ENCODE measurements around the gene GNE. TPM values are rescaled to one million over a fixed set of nuclear protein-coding genes. Genes with fewer than 3 reads are reported as not detected.

GNE gene
- total RNA-seq, 1 donor, result 32.4 TPM

DNA sequence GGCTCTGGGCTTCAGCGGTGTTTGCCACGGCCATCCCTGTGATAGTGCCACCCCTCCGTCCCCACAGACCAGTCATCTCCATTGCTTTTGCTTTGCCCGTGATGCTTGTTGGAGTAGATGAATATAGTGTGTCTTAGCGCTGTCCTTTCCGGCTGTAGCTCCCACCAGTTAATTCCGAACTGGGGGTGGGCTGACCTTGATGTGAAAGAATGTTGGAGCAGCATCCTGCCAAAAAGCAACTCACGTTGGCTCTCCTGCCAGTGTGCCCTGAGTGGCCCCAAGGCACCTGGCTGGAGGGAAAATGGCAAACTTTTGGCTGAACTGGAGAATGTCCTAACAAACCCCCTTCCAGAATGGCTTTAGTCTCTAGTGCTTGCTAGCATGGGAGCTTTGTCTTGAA, 47.5 kb downstream of the GNE start:
- DNase-seq (ENCODE audit: low read depth), result no peak
- no peak overlapping the region for H3K4me3 ChIP-seq (ENCODE audit: low read depth, low read length)
- TF ChIP-seq, protein P1, sequence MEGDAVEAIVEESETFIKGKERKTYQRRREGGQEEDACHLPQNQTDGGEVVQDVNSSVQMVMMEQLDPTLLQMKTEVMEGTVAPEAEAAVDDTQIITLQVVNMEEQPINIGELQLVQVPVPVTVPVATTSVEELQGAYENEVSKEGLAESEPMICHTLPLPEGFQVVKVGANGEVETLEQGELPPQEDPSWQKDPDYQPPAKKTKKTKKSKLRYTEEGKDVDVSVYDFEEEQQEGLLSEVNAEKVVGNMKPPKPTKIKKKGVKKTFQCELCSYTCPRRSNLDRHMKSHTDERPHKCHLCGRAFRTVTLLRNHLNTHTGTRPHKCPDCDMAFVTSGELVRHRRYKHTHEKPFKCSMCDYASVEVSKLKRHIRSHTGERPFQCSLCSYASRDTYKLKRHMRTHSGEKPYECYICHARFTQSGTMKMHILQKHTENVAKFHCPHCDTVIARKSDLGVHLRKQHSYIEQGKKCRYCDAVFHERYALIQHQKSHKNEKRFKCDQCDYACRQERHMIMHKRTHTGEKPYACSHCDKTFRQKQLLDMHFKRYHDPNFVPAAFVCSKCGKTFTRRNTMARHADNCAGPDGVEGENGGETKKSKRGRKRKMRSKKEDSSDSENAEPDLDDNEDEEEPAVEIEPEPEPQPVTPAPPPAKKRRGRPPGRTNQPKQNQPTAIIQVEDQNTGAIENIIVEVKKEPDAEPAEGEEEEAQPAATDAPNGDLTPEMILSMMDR (IDR thresholded peaks at IDR 0.05; ENCODE audit: insufficient read depth, low read depth, low read length), result no peak

DNA sequence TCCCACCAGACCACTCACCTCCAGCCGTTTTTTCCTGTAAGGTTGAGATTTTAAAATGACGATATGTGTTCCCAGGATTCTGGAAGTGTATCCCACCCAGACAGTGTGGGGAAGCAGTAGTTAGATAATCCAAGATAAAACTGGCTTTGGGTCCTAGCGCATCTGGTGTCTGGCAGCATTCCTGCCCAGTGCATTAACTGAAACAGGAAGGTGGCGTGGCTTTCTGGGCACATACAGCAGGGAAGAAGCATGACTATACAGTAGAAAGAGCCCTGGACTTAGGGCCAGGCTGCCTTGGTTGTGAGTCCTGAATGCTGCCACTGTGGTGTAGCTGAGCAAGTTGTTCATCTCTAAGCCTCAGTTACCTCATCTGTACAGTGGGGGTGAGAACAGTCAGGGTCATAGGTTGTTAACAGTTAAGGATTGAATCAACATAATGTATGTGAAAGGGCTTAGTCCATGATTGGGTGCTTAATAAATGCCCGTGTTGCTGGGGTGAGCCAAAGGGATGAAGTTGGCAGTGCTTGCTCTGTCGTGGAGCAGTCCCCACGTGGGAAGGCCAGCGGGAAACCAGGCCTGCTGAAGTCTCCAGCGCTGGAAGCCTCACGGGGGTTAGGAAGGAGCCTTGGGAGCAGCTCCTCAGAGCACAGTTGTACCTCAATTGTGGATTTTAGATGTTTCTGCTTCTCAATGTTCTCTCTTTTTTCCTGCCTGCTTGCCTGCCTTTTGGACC, 49.6 kb downstream of the GNE start:
- TF ChIP-seq, protein P1 (IDR thresholded peaks at IDR 0.05; ENCODE audit: insufficient read depth, low read depth, low read length), result no peak
- no peak for DNase-seq (ENCODE audit: low read depth)
- H3K4me3 ChIP-seq (ENCODE audit: low read depth, low read length), result no peak overlapping the region

DNA sequence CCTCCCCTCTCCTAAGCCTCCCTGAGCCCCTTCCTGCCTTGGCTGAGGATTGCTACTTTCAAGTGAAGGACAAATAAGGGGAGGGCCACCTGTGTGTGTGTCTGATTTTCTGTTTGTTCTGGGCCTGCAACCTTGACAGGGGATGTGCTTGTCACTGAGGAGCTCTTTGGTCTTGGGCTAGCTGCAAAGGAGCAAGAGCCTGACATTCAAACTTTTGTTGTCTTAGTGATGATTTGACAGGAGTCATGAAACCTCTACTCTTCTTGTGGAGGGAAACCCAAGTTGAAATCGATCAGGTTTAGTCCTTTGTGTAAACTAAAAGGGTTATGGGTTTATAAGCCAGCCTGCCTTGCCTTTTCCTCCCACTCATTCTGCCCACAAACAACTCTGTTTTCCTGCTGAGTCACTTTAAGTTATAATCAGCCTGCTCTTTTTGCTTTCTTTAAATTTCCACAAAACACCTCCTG, 50.7 kb downstream of the GNE start:
- TF ChIP-seq, protein P1 (IDR thresholded peaks at IDR 0.05; ENCODE audit: insufficient read depth, low read depth, low read length), result no peak
- H3K4me3 ChIP-seq (ENCODE audit: low read depth, low read length), result no peak overlapping the region
- DNase-seq (ENCODE audit: low read depth), result peak; percentile 57

DNA sequence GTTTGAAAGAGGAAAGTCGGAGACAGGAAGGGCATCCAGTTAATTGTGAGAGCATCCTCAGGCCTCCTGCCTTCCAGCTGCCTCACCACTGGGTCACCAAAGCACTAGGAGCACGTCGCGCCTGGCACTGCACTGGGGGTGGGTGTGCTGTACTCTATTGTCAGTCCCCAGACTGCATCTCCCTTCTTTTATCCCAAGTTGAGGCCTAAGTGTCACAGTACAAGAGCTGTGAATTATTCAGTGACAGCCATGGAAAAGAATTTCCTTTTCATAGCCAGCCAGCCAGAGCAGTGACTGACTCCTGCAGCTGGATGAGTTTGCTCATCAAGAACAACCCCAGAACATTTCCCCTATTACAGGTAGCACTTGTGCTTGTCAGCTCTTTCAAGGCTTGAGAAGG, 51.2 kb downstream of the GNE start:
- no peak for DNase-seq (ENCODE audit: low read depth)
- no peak overlapping the region for H3K4me3 ChIP-seq (ENCODE audit: low read depth, low read length)
- TF ChIP-seq, protein P1 (IDR thresholded peaks at IDR 0.05; ENCODE audit: insufficient read depth, low read depth, low read length), result no peak

DNA sequence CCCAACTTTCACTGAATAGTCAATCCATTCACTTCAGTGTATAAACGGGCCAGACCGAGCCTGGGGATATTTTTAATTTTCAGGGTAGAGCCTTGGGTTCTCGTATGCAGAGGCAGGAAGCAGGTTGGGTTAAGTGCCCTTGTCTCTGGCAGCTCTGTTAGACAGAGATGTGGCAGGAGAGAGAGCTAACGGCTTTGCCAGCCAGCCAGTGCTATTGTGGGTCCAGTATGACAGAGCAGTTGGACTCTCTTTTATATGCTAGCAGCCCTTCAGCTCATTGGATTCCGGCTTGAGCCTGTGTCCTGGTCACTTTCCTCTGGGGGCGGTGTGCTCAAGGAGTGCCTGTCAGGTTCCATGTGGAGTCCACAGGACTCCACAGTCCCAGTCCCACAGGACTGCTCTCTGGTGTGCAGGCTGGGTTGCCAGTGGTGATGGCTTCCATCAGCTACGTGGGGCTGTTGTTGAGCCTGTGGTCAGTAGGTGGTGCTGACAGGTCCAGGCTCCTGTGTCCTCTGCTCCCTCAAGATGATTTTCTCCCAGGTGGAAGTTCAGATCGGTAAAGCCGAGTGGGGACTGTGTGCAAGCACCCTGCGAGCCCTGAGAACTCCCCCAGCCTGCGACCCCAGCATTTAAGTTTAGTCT, 53.2 kb downstream of the GNE start:
- TF ChIP-seq, protein P1 (IDR thresholded peaks at IDR 0.05; ENCODE audit: insufficient read depth, low read depth, low read length), result peak; percentile 37
- no peak for DNase-seq (ENCODE audit: low read depth)
- H3K4me3 ChIP-seq (ENCODE audit: low read depth, low read length), result no peak overlapping the region

DNA sequence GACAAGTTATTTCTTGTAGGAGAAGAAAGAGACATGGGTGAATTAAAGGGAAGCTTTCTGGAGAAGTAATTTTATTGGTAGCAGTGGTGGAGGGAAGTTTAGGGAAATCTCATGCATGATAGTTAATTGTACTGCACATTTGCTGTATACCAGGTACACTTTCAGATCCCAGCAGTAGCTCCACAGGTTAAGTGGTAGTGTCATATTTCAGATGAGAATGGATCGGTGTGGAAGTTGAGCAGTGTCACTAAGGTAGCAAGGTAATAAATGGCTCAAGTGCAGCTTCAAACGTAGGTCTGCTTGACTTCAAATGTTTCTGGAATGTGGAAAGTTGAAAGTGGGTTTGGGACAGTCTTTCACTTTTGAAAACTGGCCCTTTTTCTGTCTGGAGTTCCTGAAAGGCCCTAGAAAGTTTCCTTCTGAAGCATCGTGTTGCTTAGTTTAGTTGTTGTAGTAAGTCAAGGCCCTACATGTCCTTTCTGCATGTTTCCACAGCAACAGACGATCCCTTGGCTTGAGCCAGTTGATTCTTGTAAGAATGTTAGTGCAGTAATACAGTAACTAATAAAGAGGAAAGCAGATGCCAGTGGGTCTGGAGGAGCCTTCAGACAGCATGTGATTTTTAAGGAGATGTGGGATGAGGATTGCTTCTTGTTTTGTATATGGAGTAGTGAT, 63.8 kb downstream of the GNE start:
- TF ChIP-seq, protein P1 (IDR thresholded peaks at IDR 0.05; ENCODE audit: insufficient read depth, low read depth, low read length), result no peak
- DNase-seq (ENCODE audit: low read depth), result peak; percentile 46
- peak overlapping the region; percentile 26 for H3K4me3 ChIP-seq (ENCODE audit: low read depth, low read length)
